Measurements from ENCODE around the gene CRNKL1. TPM values are rescaled to one million over a fixed set of nuclear protein-coding genes. Genes with fewer than 3 reads are reported as not detected.
"Not testable (repeated sequence)": the region's sequence is repeated elsewhere in the genome, so short reads cannot be mapped to it uniquely, and the experiment has no call there.

The CRNKL1 gene
- total RNA-seq, 1 donor from 2014 or later: 16.5 TPM

GRCh38 chr20:20017844-20018185, 34.5 kb downstream of the CRNKL1 start:
- no peak for ATAC-seq
- no peak for DNase-seq (ENCODE audit: missing footprints)
- intact Hi-C loops (cut with DNase I): loop anchor here (5.0 kb wide), 1 partner anchor 34 kb away; the partner anchor contains the start of genes CFAP61 and CRNKL1

GRCh38 chr20:20017001-20017843, 35.0 kb downstream of the CRNKL1 start, which contains the start of gene NAA20:
Gene NAA20 (plus strand): TSS chr20:20017362. CDS start chr20:20017397, 35 bp downstream.
- peak; percentile 97 for ATAC-seq
- peak; percentile 95 for DNase-seq (ENCODE audit: missing footprints)
- intact Hi-C loops (cut with DNase I): loop anchor here (5.0 kb wide), 1 partner anchor 35 kb away; the partner anchor contains the start of genes CFAP61 and CRNKL1

GRCh38 chr20:20014659-20015058, 37.6 kb downstream of the CRNKL1 start:
- no peak for DNase-seq (ENCODE audit: missing footprints)
- intact Hi-C loops (cut with DNase I): loop anchor here (5.0 kb wide), 1 partner anchor 38 kb away; the partner anchor contains the start of genes CFAP61 and CRNKL1
- ATAC-seq: no peak

GRCh38 chr20:20012541-20012940, 39.7 kb downstream of the CRNKL1 start:
- intact Hi-C loops (cut with DNase I): no loop called here
- DNase-seq (ENCODE audit: missing footprints): no peak

GRCh38 chr20:20010639-20011500, 41.4 kb downstream of the CRNKL1 start:
- peak; percentile 60 for ATAC-seq
- no peak for DNase-seq (ENCODE audit: missing footprints)
- intact Hi-C loops (cut with DNase I): no loop called here

More at GRCh38 chr20:20012541-20012940, 39.7 kb downstream of the CRNKL1 start:
- no peak for ATAC-seq

GRCh38 chr20:20009784-20010253, 42.4 kb downstream of the CRNKL1 start:
- ATAC-seq (no peak), DNase-seq (ENCODE audit: missing footprints) (no peak)
- intact Hi-C loops (cut with DNase I): no loop called here

GRCh38 chr20:20005342-20005741, 46.9 kb downstream of the CRNKL1 start:
- intact Hi-C loops (cut with DNase I): no loop called here
- DNase-seq (ENCODE audit: missing footprints): no peak
- ATAC-seq: no peak

- ATAC-seq; DNase-seq (ENCODE audit: missing footprints); intact Hi-C loops (cut with DNase I): not testable (repeated sequence)
Measured at GRCh38 chr20:20003955-20004322, 48.3 kb downstream of the CRNKL1 start.

- no peak for DNase-seq (ENCODE audit: missing footprints)
- ATAC-seq: peak; percentile 62
- intact Hi-C loops (cut with DNase I): no loop called here
Measured at GRCh38 chr20:20003031-20003954, 49.0 kb downstream of the CRNKL1 start.

GRCh38 chr20:20002101-20002998, 49.9 kb downstream of the CRNKL1 start:
- peak; percentile 68 for DNase-seq (ENCODE audit: missing footprints)
- intact Hi-C loops (cut with DNase I): no loop called here
- ATAC-seq: peak; percentile 38

GRCh38 chr20:20000211-20000968, 51.9 kb downstream of the CRNKL1 start:
- intact Hi-C loops (cut with DNase I): no loop called here
- DNase-seq (ENCODE audit: missing footprints) (no peak), ATAC-seq (no peak)

GRCh38 chr20:19998990-19999705, 53.1 kb downstream of the CRNKL1 start:
- intact Hi-C loops (cut with DNase I): loop anchor here (5.0 kb wide), 1 partner anchor 112 kb away; no protein-coding TSS in a partner anchor
- DNase-seq (ENCODE audit: missing footprints) (no peak), ATAC-seq (no peak)

- ATAC-seq (no peak), DNase-seq (ENCODE audit: missing footprints) (no peak)
- intact Hi-C loops (cut with DNase I): loop anchor here (5.0 kb wide), 1 partner anchor 110 kb away; no protein-coding TSS in a partner anchor
Measured at GRCh38 chr20:19996917-19997316, 55.3 kb downstream of the CRNKL1 start.

- intact Hi-C loops (cut with DNase I): loop anchor here (5.0 kb wide), 1 partner anchor 109 kb away; no protein-coding TSS in a partner anchor
- DNase-seq (ENCODE audit: missing footprints) (no peak), ATAC-seq (no peak)
Measured at GRCh38 chr20:19996222-19996621, 56.0 kb downstream of the CRNKL1 start.

- ATAC-seq (no peak), DNase-seq (ENCODE audit: missing footprints) (no peak)
Measured at GRCh38 chr20:19995220-19995863, 56.9 kb downstream of the CRNKL1 start.

More at GRCh38 chr20:19995220-19995863, 56.9 kb downstream of the CRNKL1 start:
- intact Hi-C loops (cut with DNase I): loop anchor here (2.0 to 5.0 kb wide), 3 partner anchors 108 to 307 kb away; no protein-coding TSS in a partner anchor

All from Right ventricle myocardium inferior (tissue), 1 donor.